Endothelial cell of umbilical vein (primary cell): Measurements from ENCODE around the gene SH3TC2. TPM values are rescaled to one million over a fixed set of nuclear protein-coding genes. Genes with fewer than 3 reads are reported as not detected.
A peak's percentile ranks its signal among the peaks of the same experiment; 100 is the strongest.

ENCODE experiments used
- BruUV-seq: library from RNA; stranded (reverse); fragments of 400-500 nt; replicated peaks from 2 replicates; lab custom pipeline; 2021; lab: Mats Ljungman, UMichigan
- CTCF ChIA-PET: fragments of 300-600, 350-600 bp; sonication (Branson Sonifier 250); formaldehyde crosslinking; loops from one replicate; lab custom pipeline; 2021; ENCODE audit warnings: antibody characterized with exemption, inconsistent platforms; lab: Charles Lee
- POLR2A ChIA-PET: fragments of 300-600, 350-600 bp; sonication (Branson Sonifier 250); formaldehyde crosslinking; loops from one replicate; lab custom pipeline; 2021; ENCODE audit warnings: antibody characterized with exemption, inconsistent platforms; lab: Charles Lee
- DNase-seq: peaks from one replicate; pipeline ENCODE4 v3.0.0-alpha.2; 2011; ENCODE audit warnings: low read depth, low spot score
- FAIRE-seq: peaks from 2 replicates; lab custom pipeline; 2011; peaks lifted over from hg19 to GRCh38; lab: Jason Lieb, UNC
- H2AFZ ChIP-seq: 2 replicates; pipeline ENCODE4 v1.6.0; 2012; ENCODE audit warnings: low read depth, low read length, control low read depth, inconsistent platforms
- H3K27ac ChIP-seq: 2 replicates; pipeline ENCODE4 v1.5.1; 2011; ENCODE audit warnings: low read depth, mild to moderate bottlenecking, control low read depth, low read length, moderate library complexity; ENCODE audit not compliant: insufficient read depth
- H3K27me3 ChIP-seq, 2 experiments: 2 replicates each; pipeline versions ENCODE4 v1.6.0 to v1.6.1; 2011; ENCODE audit warnings: low read length in 2 of 2, mixed read lengths in 1 of 2; ENCODE audit not compliant: control insufficient read depth in 2 of 2, insufficient read depth in 2 of 2
- H3K36me3 ChIP-seq, 2 experiments: 2 replicates in 1 of 2; 3 replicates in 1 of 2; pipeline ENCODE4 v1.5.1; 2011; ENCODE audit warnings: low read length in 2 of 2, mild to moderate bottlenecking in 1 of 2, moderate library complexity in 1 of 2; ENCODE audit not compliant: control insufficient read depth in 2 of 2, insufficient read depth in 2 of 2; ENCODE audit errors: extremely low read depth in 1 of 2
- H3K4me1 ChIP-seq: 3 replicates; pipeline ENCODE4 v1.5.1; 2011; ENCODE audit warnings: mild to moderate bottlenecking, low read length; ENCODE audit not compliant: control insufficient read depth, insufficient read depth; ENCODE audit errors: extremely low read depth
- H3K4me2 ChIP-seq: 2 replicates; pipeline ENCODE4 v1.6.1; 2011; ENCODE audit warnings: low read length, control low read depth, mixed read lengths; ENCODE audit not compliant: insufficient read depth
- H3K4me3 ChIP-seq, 3 experiments: fragments of 200-600 bp in 1 of 3; sonication (generic), shearing (Covaris generic) in 1 of 3; replicated peaks in 1 of 3; 2 replicates each; pipeline ENCODE4 v1.5.1; 2011 to 2016; ENCODE audit warnings: control low read depth in 3 of 3, low read length in 3 of 3, mild to moderate bottlenecking in 2 of 3, inconsistent platforms in 1 of 3, low read depth in 1 of 3, moderate library complexity in 1 of 3; ENCODE audit not compliant: insufficient read depth in 1 of 3
- H3K79me2 ChIP-seq: 2 replicates; pipeline ENCODE4 v1.6.0; 2012; ENCODE audit warnings: low read length, inconsistent platforms; ENCODE audit not compliant: control insufficient read depth, insufficient read depth
- H3K9ac ChIP-seq: replicated peaks from 2 replicates; pipeline ENCODE3; 2011; ENCODE audit warnings: low read length, control low read depth; ENCODE audit not compliant: insufficient read depth; ENCODE audit errors: extremely low read depth
- H3K9me1 ChIP-seq: replicated peaks from 3 replicates; pipeline ENCODE4 v1.6.0; 2011; ENCODE audit warnings: mild to moderate bottlenecking, low read length; ENCODE audit not compliant: control insufficient read depth, insufficient read depth; ENCODE audit errors: extremely low read depth
- H3K9me3 ChIP-seq: replicated peaks from 2 replicates; pipeline ENCODE4 v1.5.1; 2012; ENCODE audit warnings: low read length, inconsistent platforms; ENCODE audit not compliant: control insufficient read depth, insufficient read depth
- H4K20me1 ChIP-seq: replicated peaks from 2 replicates; pipeline ENCODE3; 2011; ENCODE audit warnings: mild to moderate bottlenecking, low read length; ENCODE audit not compliant: control insufficient read depth, insufficient read depth; ENCODE audit errors: extremely low read depth
- CTCF ChIP-seq, 2 donors: IDR thresholded peaks; 1 replicate in 1 of 2; 2 replicates in 1 of 2; pipeline ENCODE4 v1.5.1; 2011; ENCODE audit warnings: low read length in 2 of 2, mild to moderate bottlenecking in 2 of 2, moderate library complexity in 2 of 2, control low read depth in 1 of 2, inconsistent platforms in 1 of 2, low read depth in 1 of 2; ENCODE audit not compliant: insufficient read depth in 1 of 2; ENCODE audit errors: extremely low read depth in 1 of 2
- EZH2 ChIP-seq: IDR thresholded peaks from 2 replicates; pipeline ENCODE4 v1.6.1; 2012; ENCODE audit warnings: borderline replicate concordance, low read depth, mild to moderate bottlenecking, moderate library complexity, low read length, inconsistent platforms; ENCODE audit not compliant: severe bottlenecking
- FOS ChIP-seq: IDR thresholded peaks from 2 replicates; pipeline ENCODE4 v1.6.1; 2011; ENCODE audit warnings: mild to moderate bottlenecking, low read length, moderate library complexity, borderline replicate concordance; ENCODE audit not compliant: insufficient read depth
- GATA2 ChIP-seq: IDR thresholded peaks from 2 replicates; pipeline ENCODE4 v1.7.0; 2011; ENCODE audit warnings: low read depth, mild to moderate bottlenecking, moderate library complexity, mixed read lengths, low read length; ENCODE audit not compliant: insufficient read length, insufficient read depth
- JUN ChIP-seq: IDR thresholded peaks from 2 replicates; pipeline ENCODE4 v1.6.1; 2011; ENCODE audit warnings: borderline replicate concordance, low read depth; ENCODE audit not compliant: insufficient read length, insufficient read depth
- MAX ChIP-seq: IDR thresholded peaks from 2 replicates; pipeline ENCODE4 v1.6.1; 2011; ENCODE audit not compliant: insufficient read depth, insufficient read length
- MYC ChIP-seq: IDR thresholded peaks from one replicate; pipeline ENCODE4 v1.6.1; 2011; ENCODE audit warnings: mild to moderate bottlenecking, low read depth, low read length
- POLR2A ChIP-seq: IDR thresholded peaks from 2 replicates; pipeline ENCODE4 v1.6.1; 2012; ENCODE audit warnings: low read depth, mild to moderate bottlenecking, control low read depth, low read length
- POLR2AphosphoS5 ChIP-seq: IDR thresholded peaks from 2 replicates; pipeline ENCODE4 v1.6.1; 2012; ENCODE audit warnings: low read depth, mild to moderate bottlenecking, control low read depth, low read length, moderate library complexity; ENCODE audit not compliant: insufficient read depth
- dilution Hi-C: fragments of 300-500 bp; cut with MboI; formaldehyde crosslinking; loops from one replicate; pipeline ENCODE4 v1.15.0; 2019; ENCODE audit warnings: low sequenced_read_pairs; ENCODE audit not compliant: extremely low pct_ligation_motif_present
- intact Hi-C: fragments of 100-400 bp; cut with micrococcal nuclease; formaldehyde crosslinking; loops from one replicate; pipeline ENCODE4 v1.10.0; 2022
- polyA plus RNA-seq, 4 experiments: library from polyadenylated mRNA; depleted of rRNA in 3 of 4; stranded (reverse) in 3 of 4; unstranded in 1 of 4; fragments of >200 nt; gene quantifications; 2 replicates each; pipeline versions ENCODE4 v1.2.1 to v1.2.3, GENCODE V29; 2011 to 2012; ENCODE audit warnings: missing spikeins in 1 of 4
- total RNA-seq: library from RNA; stranded (reverse); gene quantifications from 2 replicates; pipeline ENCODE4 v1.2.3, GENCODE V29; 2021

Gene SH3TC2
- total and polyA plus RNA-seq, 2 donors (not counting 3 experiments of a cell fraction or from before 2014, with no cell fraction given) = 0.91 to 4.3 TPM

- Histone ChIP-seq H3K27me3 (no peaks in the 10 kb centered on the region), H3K79me2 (no peaks in the 10 kb centered on the region), H3K36me3 (no peaks in the 10 kb centered on the region), H3K9me3 (no peaks in the 10 kb centered on the region), H3K4me2 (no peak overlapping the region), H4K20me1 (no peaks in the 10 kb centered on the region), H3K4me3 (no peak overlapping the region), H3K27ac (peak overlapping the region; percentile 93), H3K9me1 (no peaks in the 10 kb centered on the region), H3K9ac (peak overlapping the region; percentile 50), H3K4me1 (peaks cover 16% of the 10 kb centered on the region), H2AFZ (no peak overlapping the region)
- BruUV-seq = no TSS peak
- DNase-seq = peak; percentile 93
- dilution Hi-C loops (no loop called here), intact Hi-C loops (loop anchor here (1.0 to 2.0 kb wide), 4 partner anchors 8 to 139 kb away; partner anchors contain the start of gene ADRB2)
- ChIA-PET POLR2A (interaction anchor here (1.0 kb wide), 1 partner anchor 12 kb away, joined by 3 read pairs; no protein-coding TSS in a partner anchor), CTCF (interaction anchor here (0.6 to 3.3 kb wide), 13 partner anchors 8 to 1002 kb away, joined by 3 to 31 read pairs (median 4); partner anchors contain the start of gene ADRB2)
- TF ChIP-seq EZH2 (no peak), MYC (peak; percentile 97), CTCF (IDR thresholded peaks at IDR 0.05; ENCODE audit: extremely low read depth in 1 of 2, insufficient read depth in 1 of 2, low read depth in 1 of 2, low read length in 2 of 2) (no peak), JUN (peak; percentile 88), GATA2 (no peak), POLR2A (no peak), MAX (peak; percentile 95), FOS (peak; percentile 87), POLR2AphosphoS5 (peak; percentile 86)
- FAIRE-seq = peak; percentile 91
Observed at GRCh38 chr5:148965511-148966265, 97.2 kb downstream of the SH3TC2 start.
